BLaER1 (cell line): ENCODE data around the gene ARMH3.
A peak's percentile ranks its signal among the peaks of the same experiment; 100 is the strongest.

Experiments used
- H3K27ac ChIP-seq: shearing (Covaris generic); formaldehyde crosslinking; 2 replicates; pipeline ENCODE4 v1.8.1; 2022
- H3K27me3 ChIP-seq: shearing (Covaris generic); formaldehyde crosslinking; 2 replicates; pipeline ENCODE4 v1.8.1; 2022
- H3K36me3 ChIP-seq: shearing (Covaris generic); formaldehyde crosslinking; 2 replicates; pipeline ENCODE4 v1.8.1; 2022
- H3K4me1 ChIP-seq: shearing (Covaris generic); formaldehyde crosslinking; 2 replicates; pipeline ENCODE4 v1.8.1; 2022
- H3K4me2 ChIP-seq: shearing (Covaris generic); formaldehyde crosslinking; 2 replicates; pipeline ENCODE4 v1.8.1; 2022
- H3K4me3 ChIP-seq: shearing (Covaris generic); formaldehyde crosslinking; 2 replicates; pipeline ENCODE4 v1.8.1; 2022
- H3K9ac ChIP-seq: shearing (Covaris generic); formaldehyde crosslinking; 2 replicates; pipeline ENCODE4 v1.8.1; 2022
- H3K9me3 ChIP-seq: shearing (Covaris generic); formaldehyde crosslinking; 2 replicates; pipeline ENCODE4 v1.8.1; 2022
- H4K20me1 ChIP-seq: shearing (Covaris generic); formaldehyde crosslinking; 2 replicates; pipeline ENCODE4 v1.8.1; 2022
- Cebpa-rat ChIP-seq: shearing (Covaris generic); IDR thresholded peaks from 2 replicates; pipeline ENCODE4 v1.8.1; 2022

The ARMH3 gene

DNA sequence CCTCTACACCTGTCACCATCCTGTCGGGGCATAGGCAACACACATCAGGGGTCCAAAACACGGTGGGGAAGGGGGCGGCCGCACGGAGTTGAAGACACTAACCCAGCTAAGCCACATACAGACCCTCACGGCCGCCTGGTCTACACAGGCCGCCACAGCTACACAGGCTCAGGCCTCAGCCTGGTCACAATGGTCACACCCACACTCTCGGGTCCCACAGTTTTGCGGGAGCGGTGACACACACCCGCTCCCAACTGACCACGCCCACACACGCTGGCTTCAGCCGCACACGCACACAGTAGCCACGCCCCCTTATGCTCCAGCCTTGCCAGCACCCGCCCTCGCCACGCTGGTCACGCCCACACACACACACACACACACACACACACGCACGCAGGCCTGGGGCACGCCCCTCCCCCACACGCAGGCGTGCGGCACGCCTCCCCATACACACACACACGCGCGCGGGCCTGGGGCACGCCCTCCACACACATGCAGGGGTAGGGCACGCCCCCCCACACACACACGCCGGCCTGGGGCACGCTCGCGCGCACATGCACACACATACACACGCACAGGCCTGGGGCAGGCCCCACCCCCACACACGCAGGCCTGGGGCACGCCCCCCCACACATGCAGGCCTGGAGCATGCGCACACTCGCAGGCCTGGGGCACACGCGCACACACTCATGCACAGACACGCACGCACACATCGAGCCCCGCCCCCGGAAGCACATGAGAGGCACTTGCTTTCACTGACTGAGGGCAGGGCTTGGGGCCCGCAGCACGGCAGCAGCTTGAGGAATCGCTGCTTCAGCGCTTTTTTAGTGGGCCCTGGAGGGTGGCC, 225.4 kb downstream of the ARMH3 start:
- peaks cover 5% of the 10 kb centered on the region; the same call in 1 of the 2 replicates for H4K20me1 ChIP-seq
- no peak for TF ChIP-seq Cebpa-rat
- H3K4me2 ChIP-seq, result peak overlapping the region; percentile 91
- peak overlapping the region; percentile 61 for H3K27ac ChIP-seq
- H3K4me1 ChIP-seq, result peaks cover 66% of the 10 kb centered on the region
- H3K36me3 ChIP-seq, result peaks cover 5% of the 10 kb centered on the region; the same call in 1 of the 2 replicates
- H3K9me3 ChIP-seq, result no peaks in the 10 kb centered on the region
- H3K9ac ChIP-seq, result peak overlapping the region; percentile 71
- H3K27me3 ChIP-seq, result no peaks in the 10 kb centered on the region
- H3K4me3 ChIP-seq, result peak overlapping the region; percentile 68

DNA sequence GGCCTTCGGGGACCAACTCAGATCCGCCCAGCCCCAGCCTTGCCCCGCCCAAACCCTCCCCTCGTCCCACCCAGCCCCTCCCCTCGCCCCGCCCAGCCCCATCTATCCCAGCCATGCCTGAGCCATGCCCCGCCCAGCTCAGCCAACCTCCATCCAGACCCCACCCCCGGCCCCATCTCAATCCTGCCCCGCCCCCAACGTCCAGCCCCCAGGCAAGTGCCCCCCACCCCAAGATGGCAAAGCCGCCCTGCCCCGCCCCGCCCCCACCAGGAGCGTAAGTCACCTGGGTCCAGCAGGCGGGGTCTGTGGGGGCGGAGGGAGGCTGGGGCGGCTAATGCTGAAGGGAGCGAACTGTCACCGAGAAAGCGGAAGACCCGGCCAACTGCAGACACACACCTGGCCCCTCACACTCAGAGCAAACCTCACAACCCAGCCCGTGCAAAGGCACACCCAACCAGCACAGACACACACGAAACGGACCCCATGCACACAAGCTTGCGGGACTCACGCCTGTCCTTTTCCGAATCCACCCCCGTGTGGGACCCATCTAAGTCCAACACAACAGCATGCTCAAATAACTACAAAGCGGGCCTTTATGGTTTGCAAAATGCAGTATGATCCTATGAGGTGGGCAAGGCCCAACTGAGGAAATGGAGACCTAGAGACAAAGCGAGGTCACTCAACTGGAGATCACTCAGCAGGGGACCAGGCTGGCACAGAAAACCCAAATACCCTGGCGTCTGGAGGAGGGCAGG, 226.2 kb downstream of the ARMH3 start:
- Histone ChIP-seq H3K4me3 (peak overlapping the region; percentile 68), H3K27me3 (no peaks in the 10 kb centered on the region), H3K9ac (peak overlapping the region; percentile 71), H3K4me2 (peak overlapping the region; percentile 91), H3K4me1 (peaks cover 59% of the 10 kb centered on the region), H3K36me3 (peaks cover 5% of the 10 kb centered on the region; the same call in 1 of the 2 replicates), H3K27ac (peak overlapping the region; percentile 50), H3K9me3 (no peaks in the 10 kb centered on the region), H4K20me1 (peaks cover 5% of the 10 kb centered on the region; the same call in 1 of the 2 replicates)
- TF ChIP-seq Cebpa-rat, result no peak

DNA sequence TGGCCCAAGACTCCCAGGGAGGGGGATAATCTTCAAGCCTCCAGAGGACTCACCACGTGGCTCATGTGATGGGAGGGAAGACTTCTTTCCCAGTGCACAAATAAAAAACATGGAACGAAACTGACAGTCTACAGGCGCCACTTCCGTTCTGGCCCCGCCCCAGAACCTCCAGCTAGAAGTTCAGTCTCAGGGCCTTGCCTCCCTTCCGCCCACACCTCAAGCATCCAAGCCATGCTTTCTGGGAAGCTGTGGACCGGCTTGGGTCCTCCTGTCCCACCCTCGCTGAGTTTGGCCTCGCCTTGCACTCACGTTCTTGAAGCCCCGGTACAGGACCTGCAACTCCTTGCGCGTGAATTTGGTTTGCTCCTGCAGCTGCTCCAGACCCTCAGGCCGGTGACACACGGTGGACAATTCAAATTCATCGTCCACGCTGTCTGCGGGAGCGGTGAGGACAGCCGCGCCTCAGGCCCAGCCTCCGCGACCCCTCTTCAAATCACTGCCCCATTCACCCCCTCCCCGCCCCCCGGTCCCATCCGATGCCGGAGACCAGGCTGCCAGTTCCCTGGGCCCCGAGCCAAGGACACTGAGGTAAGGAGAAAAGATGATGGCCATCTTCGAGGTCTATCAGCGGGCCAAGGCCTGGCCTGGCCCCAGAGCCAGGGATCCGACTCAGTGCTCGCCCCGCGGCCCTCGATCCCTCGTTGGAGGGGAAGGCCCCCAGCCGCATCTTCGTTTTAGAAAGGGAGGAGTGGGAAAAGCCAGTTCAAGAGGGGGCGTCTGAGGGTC, 227.0 kb downstream of the ARMH3 start:
- Histone ChIP-seq H3K4me2 (peak overlapping the region; percentile 88), H4K20me1 (peaks cover 5% of the 10 kb centered on the region; the same call in 1 of the 2 replicates), H3K27ac (no peak overlapping the region), H3K9me3 (no peaks in the 10 kb centered on the region), H3K4me1 (peaks cover 51% of the 10 kb centered on the region), H3K4me3 (peak overlapping the region; percentile 56), H3K36me3 (peaks cover 5% of the 10 kb centered on the region; the same call in 1 of the 2 replicates), H3K9ac (0 out of 2 replicates have a peak overlapping the region, but pooled peaks have one; percentile 34), H3K27me3 (no peaks in the 10 kb centered on the region)
- no peak for TF ChIP-seq Cebpa-rat

DNA sequence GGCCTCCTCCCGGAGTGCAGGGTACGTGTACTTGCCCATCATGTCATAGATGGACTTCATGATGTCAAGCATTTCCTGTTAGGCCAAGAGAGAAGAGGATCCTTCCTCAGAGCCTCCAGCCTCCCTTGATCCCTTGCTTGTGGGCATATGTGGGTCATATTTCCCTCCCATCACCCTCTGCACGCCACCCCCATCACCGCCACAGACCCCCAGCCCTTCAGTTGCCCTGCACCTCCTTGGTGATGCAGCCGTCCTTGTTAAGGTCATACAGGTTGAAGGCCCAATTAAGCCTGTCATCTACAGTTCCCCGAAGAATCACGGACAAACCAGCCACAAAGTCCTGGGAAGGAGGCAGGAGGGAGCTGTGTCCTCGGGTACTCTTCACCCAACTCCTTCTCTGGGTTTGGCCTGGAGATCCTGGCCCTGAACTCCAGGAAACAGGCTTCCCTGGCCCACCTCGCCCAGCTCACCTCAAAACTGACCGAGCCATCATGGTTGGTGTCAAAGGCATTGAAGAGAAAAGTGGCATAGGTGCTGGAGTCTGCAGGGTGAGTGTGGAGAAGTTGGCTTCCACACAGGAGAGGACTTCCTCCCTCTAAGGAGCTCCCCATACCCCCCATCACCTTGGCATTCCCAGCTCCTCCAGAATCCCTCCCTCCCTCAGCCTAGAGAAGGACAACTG, 227.9 kb downstream of the ARMH3 start:
- no peak overlapping the region for H3K27ac ChIP-seq
- no peak overlapping the region for H3K9ac ChIP-seq
- H3K27me3 ChIP-seq, result no peaks in the 10 kb centered on the region
- peak overlapping the region; percentile 88; the same call in 1 of the 2 replicates for H3K4me2 ChIP-seq
- TF ChIP-seq Cebpa-rat, result no peak
- no peaks in the 10 kb centered on the region for H3K9me3 ChIP-seq
- peaks cover 5% of the 10 kb centered on the region; the same call in 1 of the 2 replicates for H3K36me3 ChIP-seq
- peaks cover 47% of the 10 kb centered on the region for H3K4me1 ChIP-seq
- H4K20me1 ChIP-seq, result peaks cover 5% of the 10 kb centered on the region; the same call in 1 of the 2 replicates
- H3K4me3 ChIP-seq, result no peak overlapping the region

DNA sequence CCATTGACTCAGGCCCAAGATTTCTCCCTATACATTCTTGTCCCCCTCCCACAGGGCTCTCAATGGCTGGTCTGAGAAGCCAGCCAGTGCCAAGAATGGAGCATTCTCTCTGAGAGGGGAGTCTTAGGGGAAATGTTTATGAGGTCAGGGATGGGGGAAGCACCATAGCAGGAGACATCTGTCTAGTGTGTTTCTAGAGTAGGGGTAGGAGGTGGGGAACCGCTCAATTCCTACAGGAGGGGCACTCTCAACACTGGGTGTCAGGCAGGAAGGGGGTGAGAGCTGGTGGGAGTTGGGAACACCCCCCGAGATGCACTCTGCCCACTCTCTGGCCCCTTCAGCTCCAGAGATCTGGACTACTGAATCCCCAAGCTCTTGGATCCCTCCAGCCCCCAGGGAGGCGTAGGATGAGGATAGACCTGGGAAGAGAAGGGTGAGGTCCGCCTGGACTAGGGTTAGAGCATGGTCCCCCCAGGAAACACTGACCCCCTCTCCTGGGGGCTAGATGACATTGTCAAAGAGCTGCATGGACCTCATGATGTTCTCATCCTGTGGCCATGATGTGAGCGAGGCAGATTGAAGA, 229.0 kb downstream of the ARMH3 start:
- Histone ChIP-seq H3K4me1 (peaks cover 42% of the 10 kb centered on the region), H3K27ac (no peak overlapping the region), H3K4me2 (peak overlapping the region; percentile 2; the same call in 1 of the 2 replicates), H3K36me3 (peaks cover 5% of the 10 kb centered on the region; the same call in 1 of the 2 replicates), H3K9ac (no peak overlapping the region), H4K20me1 (peaks cover 5% of the 10 kb centered on the region; the same call in 1 of the 2 replicates), H3K27me3 (no peaks in the 10 kb centered on the region), H3K9me3 (no peaks in the 10 kb centered on the region), H3K4me3 (no peak overlapping the region)
- no peak for TF ChIP-seq Cebpa-rat

DNA sequence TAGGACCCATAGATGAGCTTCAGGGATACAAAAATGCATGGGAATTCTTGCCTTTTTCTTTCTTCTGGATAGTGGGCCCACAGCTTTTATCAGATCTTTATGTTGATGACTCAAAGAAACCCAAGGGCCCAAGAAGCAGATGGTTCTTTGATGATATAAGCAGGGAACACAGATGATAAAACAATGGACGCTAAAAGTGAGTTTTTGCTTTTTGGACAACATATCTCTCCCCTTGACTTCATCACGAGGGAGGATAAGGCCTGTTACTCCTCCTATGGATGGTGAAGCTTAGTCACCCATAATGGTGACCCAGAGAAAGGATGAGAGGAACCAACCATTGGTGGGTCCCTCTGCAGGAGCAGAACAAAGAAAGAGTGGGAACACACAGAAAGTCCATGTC, 231.2 kb downstream of the ARMH3 start:
- Histone ChIP-seq H3K36me3 (peaks cover 5% of the 10 kb centered on the region; the same call in 1 of the 2 replicates), H4K20me1 (0 out of 2 replicates have a peak, but pooled peaks cover under 1% of the 10 kb centered on the region), H3K4me3 (no peak overlapping the region), H3K4me2 (no peak overlapping the region), H3K27ac (no peak overlapping the region), H3K27me3 (no peaks in the 10 kb centered on the region), H3K9ac (no peak overlapping the region), H3K9me3 (no peaks in the 10 kb centered on the region), H3K4me1 (peaks cover 34% of the 10 kb centered on the region)
- no peak for TF ChIP-seq Cebpa-rat

DNA sequence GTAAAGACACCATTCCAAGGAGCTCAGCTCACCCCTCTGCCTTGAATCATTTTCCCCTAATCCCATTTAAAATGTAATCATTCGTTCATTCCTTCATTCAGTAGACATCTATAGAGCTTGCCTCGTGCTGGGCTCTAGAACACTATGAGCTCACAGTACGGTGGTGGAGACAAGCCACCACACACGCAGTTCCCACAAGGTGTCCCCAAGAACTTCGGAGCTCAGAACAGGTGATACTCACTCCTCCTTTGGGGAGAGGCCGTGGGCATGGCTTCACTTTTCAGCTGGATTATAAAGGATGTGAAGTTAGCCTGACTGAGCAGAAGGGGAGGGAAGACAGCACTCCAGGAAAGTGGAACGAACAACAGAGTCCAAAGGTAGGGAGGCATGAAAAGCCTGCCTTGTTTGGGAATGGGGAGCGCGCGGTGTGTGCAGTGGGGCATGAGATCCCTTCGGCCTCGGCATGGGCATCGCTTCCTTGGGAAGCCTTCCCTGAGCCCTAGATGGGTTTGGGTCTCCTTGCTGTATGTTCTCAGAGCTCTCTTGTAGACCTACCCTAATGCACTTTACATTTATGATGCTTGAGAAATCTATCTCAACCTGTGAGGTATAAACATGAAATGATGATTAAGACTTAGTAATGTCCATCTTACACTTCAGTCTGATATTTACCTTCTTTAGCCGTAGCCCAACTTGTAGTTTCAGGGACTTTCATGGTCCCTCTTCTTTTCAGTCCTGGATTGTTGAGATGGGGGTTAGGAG, 236.9 kb downstream of the ARMH3 start:
- no peaks in the 10 kb centered on the region for H3K27me3 ChIP-seq
- no peaks in the 10 kb centered on the region for H3K9me3 ChIP-seq
- H3K36me3 ChIP-seq, result no peaks in the 10 kb centered on the region
- no peak for TF ChIP-seq Cebpa-rat
- H3K27ac ChIP-seq, result peak overlapping the region; percentile 94
- peak overlapping the region; percentile 78 for H3K9ac ChIP-seq
- H4K20me1 ChIP-seq, result peaks cover 41% of the 10 kb centered on the region
- peak overlapping the region; percentile 97 for H3K4me2 ChIP-seq
- H3K4me1 ChIP-seq, result peaks cover 36% of the 10 kb centered on the region
- H3K4me3 ChIP-seq, result peak overlapping the region; percentile 97
